Prostate gland (tissue), 2 donors: Measurements from ENCODE around the gene CRYZL1.

Experiments
- POLR2A ChIP-seq: fragments of 450-650 bp; IDR thresholded peaks from one replicate; pipeline ENCODE4 v1.6.1; 2016; ENCODE audit warnings: antibody characterized with exemption, mild to moderate bottlenecking
- TF ChIP-seq, protein P1 (sequence below), 4 experiments: fragments of 200-600 bp in 2 of 4; fragments of 450-650 bp in 2 of 4; sonication (generic) in 2 of 4; IDR thresholded peaks; 1 replicate in 3 of 4; 2 replicates in 1 of 4; pipeline ENCODE4 v1.5.1; 2016 to 2019; ENCODE audit warnings: antibody characterized with exemption in 4 of 4, mild to moderate bottlenecking in 2 of 4, moderate library complexity in 2 of 4

- TF ChIP-seq POLR2A, result no peak
- TF ChIP-seq, protein P1, sequence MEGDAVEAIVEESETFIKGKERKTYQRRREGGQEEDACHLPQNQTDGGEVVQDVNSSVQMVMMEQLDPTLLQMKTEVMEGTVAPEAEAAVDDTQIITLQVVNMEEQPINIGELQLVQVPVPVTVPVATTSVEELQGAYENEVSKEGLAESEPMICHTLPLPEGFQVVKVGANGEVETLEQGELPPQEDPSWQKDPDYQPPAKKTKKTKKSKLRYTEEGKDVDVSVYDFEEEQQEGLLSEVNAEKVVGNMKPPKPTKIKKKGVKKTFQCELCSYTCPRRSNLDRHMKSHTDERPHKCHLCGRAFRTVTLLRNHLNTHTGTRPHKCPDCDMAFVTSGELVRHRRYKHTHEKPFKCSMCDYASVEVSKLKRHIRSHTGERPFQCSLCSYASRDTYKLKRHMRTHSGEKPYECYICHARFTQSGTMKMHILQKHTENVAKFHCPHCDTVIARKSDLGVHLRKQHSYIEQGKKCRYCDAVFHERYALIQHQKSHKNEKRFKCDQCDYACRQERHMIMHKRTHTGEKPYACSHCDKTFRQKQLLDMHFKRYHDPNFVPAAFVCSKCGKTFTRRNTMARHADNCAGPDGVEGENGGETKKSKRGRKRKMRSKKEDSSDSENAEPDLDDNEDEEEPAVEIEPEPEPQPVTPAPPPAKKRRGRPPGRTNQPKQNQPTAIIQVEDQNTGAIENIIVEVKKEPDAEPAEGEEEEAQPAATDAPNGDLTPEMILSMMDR (IDR thresholded peaks at IDR 0.05), result no peak
These were observed 33.0 kb downstream of the CRYZL1 start for GRCh38 chr21:33608559-33608958.
